Kidney (tissue), 14 donors: ENCODE results near the gene COL6A1. TPM values are rescaled to one million over a fixed set of nuclear protein-coding genes. Genes with fewer than 3 reads are reported as not detected.

ENCODE experiments used
- DNase-seq, 5 donors: peaks; one replicate each; pipeline ENCODE4 v3.0.0-alpha.2; 2013 to 2020
- FAIRE-seq: peaks from 2 replicates; lab custom pipeline; 2012; peaks lifted over from hg19 to GRCh38; lab: Jason Lieb, UNC
- H3K27ac ChIP-seq, 2 donors: one replicate each; pipeline ENCODE4 v1.7.0; 2013; ENCODE audit warnings: low read depth in 2 of 2, low read length in 2 of 2, inconsistent platforms in 1 of 2
- H3K27me3 ChIP-seq: one replicate; pipeline ENCODE4 v1.7.1; 2013; ENCODE audit warnings: low read length, inconsistent platforms; ENCODE audit not compliant: control insufficient read depth, insufficient read depth
- H3K36me3 ChIP-seq, 3 donors: one replicate each; pipeline versions ENCODE4 v1.7.0 to v1.7.1; 2013; ENCODE audit warnings: low read length in 3 of 3, control low read depth in 1 of 3, inconsistent platforms in 1 of 3; ENCODE audit not compliant: insufficient read depth in 3 of 3, control insufficient read depth in 2 of 3
- H3K4me1 ChIP-seq, 3 donors: one replicate each; pipeline versions ENCODE4 v1.7.0 to v1.7.1; 2013; ENCODE audit warnings: low read length in 3 of 3, inconsistent platforms in 1 of 3, low read depth in 1 of 3; ENCODE audit not compliant: control insufficient read depth in 2 of 3, insufficient read depth in 2 of 3
- H3K4me3 ChIP-seq, 3 donors: one replicate each; pipeline versions ENCODE4 v1.7.0 to v1.8.1; 2013; ENCODE audit warnings: low read length in 3 of 3, control low read depth in 1 of 3, inconsistent platforms in 1 of 3
- H3K9ac ChIP-seq, 3 donors: one replicate each; pipeline versions ENCODE4 v1.7.0 to v1.7.1; 2013; ENCODE audit warnings: low read length in 3 of 3, control low read depth in 1 of 3, inconsistent platforms in 1 of 3
- H3K9me3 ChIP-seq, 3 donors: one replicate each; pipeline versions ENCODE4 v1.7.0 to v1.7.1; 2013; ENCODE audit warnings: low read length in 3 of 3, control low read depth in 1 of 3, inconsistent platforms in 1 of 3; ENCODE audit not compliant: control insufficient read depth in 2 of 3, insufficient read depth in 1 of 3
- intact Hi-C: fragments of 100-400 bp; cut with DNase I; formaldehyde crosslinking; loops from one replicate; pipeline ENCODE4 v1.11.1; 2022
- polyA plus RNA-seq: library from polyadenylated mRNA; stranded (reverse); fragments of 350-450 nt; fragmentation: Illumina TruSeq; extraction: RNeasy Lipid Tissue Mini Kit (QIAGEN cat#74804); gene quantifications from one replicate; pipeline ENCODE4 v1.2.3, GENCODE V29; 2014; ENCODE audit warnings: low read depth, low replicate concordance; ENCODE audit not compliant: insufficient read depth
- total RNA-seq: library from RNA; stranded (reverse); fragmentation: NEBNext Ultra II Directional; extraction: Animal tissue kit (Norgen Biotek cat#: 25700); gene quantifications from one replicate; pipeline ENCODE4 v1.2.1, GENCODE V29; 2021
- TF ChIP-seq, protein P1 (sequence below): IDR thresholded peaks from 3 replicates; pipeline ENCODE4 v1.5.1; 2012; ENCODE audit warnings: mild to moderate bottlenecking, moderate library complexity, borderline replicate concordance; ENCODE audit not compliant: insufficient read depth; ENCODE audit errors: extremely low read depth
- donor health status: control.
- donor health status: control.
- donor health status: control.
- donor health status: control.
- donor health status: control.
- donor health status: DM: yes; HTN: yes; CAD: no.
- donor health status: Normal renal cell carcinoma (clear cell type).

Gene COL6A1
- total and polyA plus RNA-seq, 2 donors from 2014 or later: 112 to 127 TPM

DNA sequence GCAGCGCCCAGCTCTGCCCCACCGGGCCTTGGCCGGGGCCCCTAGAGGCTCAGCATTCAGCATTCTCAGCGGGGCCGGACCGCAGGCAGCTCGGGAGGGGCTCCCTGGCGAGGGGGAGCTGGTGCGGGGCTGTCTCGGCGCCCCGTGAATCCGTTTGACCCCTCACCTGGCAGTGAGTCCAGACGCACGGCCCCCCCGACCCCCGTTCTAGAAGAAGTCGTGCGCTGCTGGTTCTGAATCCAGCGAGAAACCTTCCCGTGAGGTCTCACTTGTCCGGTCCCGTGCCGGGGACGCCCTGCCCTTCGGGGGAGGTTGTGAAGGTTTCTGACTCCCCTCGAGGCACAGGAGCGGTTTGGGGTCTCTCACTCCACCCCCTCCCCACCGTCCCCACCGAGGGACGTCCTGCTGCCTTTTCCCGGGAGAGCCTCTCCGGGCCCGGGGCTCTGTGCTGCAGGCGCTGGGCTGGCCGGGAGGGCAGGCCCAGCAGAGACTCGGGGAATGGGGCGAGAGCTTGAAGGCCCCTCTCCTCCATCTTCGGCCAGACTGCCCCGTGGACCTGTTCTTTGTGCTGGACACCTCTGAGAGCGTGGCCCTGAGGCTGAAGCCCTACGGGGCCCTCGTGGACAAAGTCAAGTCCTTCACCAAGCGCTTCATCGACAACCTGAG, 655 bp downstream of the COL6A1 start:
- H3K27ac ChIP-seq: peak overlapping the region; percentile 23 to 57
- intact Hi-C loops: no loop called here

DNA sequence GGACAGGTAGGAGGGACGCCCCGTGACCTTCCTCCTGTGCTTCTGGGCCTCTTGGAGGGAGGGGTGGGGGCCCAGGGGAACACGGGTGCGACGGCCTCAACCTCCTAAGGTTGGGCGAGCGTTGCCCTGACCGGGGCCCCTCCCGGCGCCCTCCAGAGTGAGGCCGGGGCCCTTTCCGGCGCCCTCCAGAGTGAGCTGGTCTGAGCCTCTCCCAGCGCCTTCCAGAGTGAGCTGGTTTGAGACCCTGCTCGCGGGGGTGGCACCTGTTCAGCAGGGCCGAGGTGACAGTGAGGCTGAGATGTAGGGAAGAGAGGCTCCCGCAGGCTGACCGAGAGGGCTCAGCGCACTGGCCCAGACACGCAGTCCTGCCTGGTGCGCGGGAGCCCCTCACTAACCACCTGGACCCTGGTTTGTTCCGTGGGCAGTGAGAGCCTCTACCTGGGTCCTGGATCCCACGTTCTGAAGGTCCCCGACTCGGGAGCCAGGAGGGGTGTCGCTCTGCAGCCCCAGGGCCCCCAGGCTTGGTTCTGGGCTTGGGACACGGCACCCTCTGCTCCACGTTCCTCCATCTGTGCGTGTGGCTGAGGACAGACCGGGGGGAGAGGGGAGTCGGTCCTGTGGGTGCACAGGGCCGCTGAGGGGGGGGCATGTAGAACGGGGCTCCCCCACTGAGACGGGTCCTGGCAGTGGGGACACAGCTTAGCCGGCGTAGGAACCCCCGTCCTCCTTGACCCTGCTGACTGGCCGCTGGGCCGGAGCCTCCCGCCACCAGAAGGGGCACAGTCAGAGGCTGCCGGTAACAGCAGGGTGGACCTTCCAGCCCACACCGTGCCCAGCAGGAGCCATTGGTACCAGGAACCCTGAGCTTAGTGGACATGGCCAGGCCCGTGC, 1.4 kb downstream of the COL6A1 start:
- Histone ChIP-seq H3K9ac (peak overlapping the region in 2 of 3 donors; percentile 64 to 67), H3K9me3 (no peaks in the 10 kb centered on the region), H3K27me3 (peaks cover 5% of the 10 kb centered on the region), H3K36me3 (peaks cover 2 to 22% (median 4%) of the 10 kb centered on the region in 3 donors), H3K27ac (peak overlapping the region; percentile 23 to 57), H3K4me1 (peaks cover 0 to 11% (median 4%) of the 10 kb centered on the region in 3 donors), H3K4me3 (peak overlapping the region; percentile 31 to 69 (median 66))
- intact Hi-C loops: no loop called here
- DNase-seq (peak; percentile 36 to 81 (median 66)), FAIRE-seq (no peak)
- TF ChIP-seq, protein P1, sequence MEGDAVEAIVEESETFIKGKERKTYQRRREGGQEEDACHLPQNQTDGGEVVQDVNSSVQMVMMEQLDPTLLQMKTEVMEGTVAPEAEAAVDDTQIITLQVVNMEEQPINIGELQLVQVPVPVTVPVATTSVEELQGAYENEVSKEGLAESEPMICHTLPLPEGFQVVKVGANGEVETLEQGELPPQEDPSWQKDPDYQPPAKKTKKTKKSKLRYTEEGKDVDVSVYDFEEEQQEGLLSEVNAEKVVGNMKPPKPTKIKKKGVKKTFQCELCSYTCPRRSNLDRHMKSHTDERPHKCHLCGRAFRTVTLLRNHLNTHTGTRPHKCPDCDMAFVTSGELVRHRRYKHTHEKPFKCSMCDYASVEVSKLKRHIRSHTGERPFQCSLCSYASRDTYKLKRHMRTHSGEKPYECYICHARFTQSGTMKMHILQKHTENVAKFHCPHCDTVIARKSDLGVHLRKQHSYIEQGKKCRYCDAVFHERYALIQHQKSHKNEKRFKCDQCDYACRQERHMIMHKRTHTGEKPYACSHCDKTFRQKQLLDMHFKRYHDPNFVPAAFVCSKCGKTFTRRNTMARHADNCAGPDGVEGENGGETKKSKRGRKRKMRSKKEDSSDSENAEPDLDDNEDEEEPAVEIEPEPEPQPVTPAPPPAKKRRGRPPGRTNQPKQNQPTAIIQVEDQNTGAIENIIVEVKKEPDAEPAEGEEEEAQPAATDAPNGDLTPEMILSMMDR: no peak

More for the DNA sequence above, 655 bp downstream of the COL6A1 start:
- Histone ChIP-seq H3K4me1 (peaks cover 0 to 11% (median 4%) of the 10 kb centered on the region in 3 donors), H3K27me3 (peaks cover 5% of the 10 kb centered on the region), H3K9ac (peak overlapping the region; percentile 15 to 67 (median 64)), H3K4me3 (peak overlapping the region; percentile 31 to 69 (median 66)), H3K36me3 (peaks cover 2 to 20% (median 4%) of the 10 kb centered on the region in 3 donors), H3K9me3 (no peaks in the 10 kb centered on the region)
- TF ChIP-seq, protein P1: no peak
- DNase-seq (peak in 4 of 5 donors; percentile 39 to 86 (median 48)), FAIRE-seq (no peak)

- TF ChIP-seq, protein P1: no peak
- Histone ChIP-seq H3K4me3 (peak overlapping the region in 1 of 3 donors; percentile 69), H3K27me3 (peaks cover 5% of the 10 kb centered on the region), H3K4me1 (peaks cover 0 to 11% (median 4%) of the 10 kb centered on the region in 3 donors), H3K36me3 (peaks cover 2 to 22% (median 4%) of the 10 kb centered on the region in 3 donors), H3K9ac (no peak overlapping the region), H3K27ac (no peak overlapping the region), H3K9me3 (no peaks in the 10 kb centered on the region)
- intact Hi-C loops: no loop called here
- DNase-seq (peak in 1 of 5 donors; percentile 66), FAIRE-seq (no peak)
Measured at GRCh38 chr21:45983649-45983965, 2.0 kb downstream of the COL6A1 start.
